Type B pancreatic cell (in vitro differentiated cells): Measurements from ENCODE around the gene TLDC2. TPM values are rescaled to one million over a fixed set of nuclear protein-coding genes. Genes with fewer than 3 reads are reported as not detected.

ENCODE experiments used
- DNase-seq: peaks from one replicate; pipeline ENCODE4 v3.0.0; 2021; ENCODE audit warnings: mixed read lengths; ENCODE audit not compliant: unreplicated experiment; ENCODE audit errors: extremely low spot score
- H3K27ac Mint-ChIP-seq: 2 replicates; pipeline ENCODE4 v1.8.0; 2021; ENCODE audit warnings: mild to moderate bottlenecking, mixed read lengths
- H3K27me3 Mint-ChIP-seq: 2 replicates; pipeline ENCODE4 v1.8.0; 2021; ENCODE audit warnings: mixed read lengths
- H3K36me3 Mint-ChIP-seq: 2 replicates; pipeline ENCODE4 v1.8.0; 2021; ENCODE audit warnings: mixed read lengths
- H3K4me1 Mint-ChIP-seq: one replicate; pipeline ENCODE4 v1.8.0; 2021; ENCODE audit warnings: mixed read lengths; ENCODE audit not compliant: unreplicated experiment
- H3K4me3 Mint-ChIP-seq: 2 replicates; pipeline ENCODE4 v1.8.0; 2021; ENCODE audit warnings: mild to moderate bottlenecking, mixed read lengths
- H3K9me3 Mint-ChIP-seq: 2 replicates; pipeline ENCODE4 v1.8.0; 2021; ENCODE audit warnings: mixed read lengths
- CTCF ChIP-seq: fragments of 200-600 bp; sonication (generic); conservative IDR thresholded peaks from 2 replicates; pipeline ENCODE4 v1.5.0; 2021; ENCODE audit warnings: antibody characterized with exemption, mild to moderate bottlenecking
- total RNA-seq: library from RNA; stranded (reverse); gene quantifications from 2 replicates; pipeline ENCODE4 v1.2.1, GENCODE V29; 2021; ENCODE audit warnings: low replicate concordance

The TLDC2 gene
- total RNA-seq, 1 donor from 2014 or later = 0.75 TPM

DNA sequence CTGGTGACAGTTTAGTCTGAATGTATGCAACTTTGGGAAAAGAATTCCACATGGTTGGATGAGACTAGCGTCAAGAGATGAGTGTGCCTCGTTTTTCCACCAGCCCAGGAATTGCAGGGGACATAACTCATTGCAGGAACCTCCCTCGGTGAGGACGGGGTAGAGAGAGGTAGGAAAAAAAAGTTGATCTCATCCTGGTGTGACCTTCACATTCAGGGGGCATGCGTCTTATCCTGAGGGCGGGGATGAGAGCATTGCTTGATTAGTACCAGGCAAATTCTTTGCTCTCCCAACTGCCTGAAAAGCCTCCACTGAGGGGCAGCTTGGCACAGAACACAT, 11.8 kb downstream of the TLDC2 start:
- no peak overlapping the region for H3K27ac Mint-ChIP-seq
- no peaks in the 10 kb centered on the region for H3K36me3 Mint-ChIP-seq
- no peak for TF ChIP-seq CTCF
- H3K27me3 Mint-ChIP-seq = no peaks in the 10 kb centered on the region
- DNase-seq = no peak
- H3K4me1 Mint-ChIP-seq = peaks cover 20% of the 10 kb centered on the region
- no peaks in the 10 kb centered on the region for H3K9me3 Mint-ChIP-seq
- no peak overlapping the region for H3K4me3 Mint-ChIP-seq

GRCh38 chr20:36888880-36889516, 13.1 kb downstream of the TLDC2 start:
- TF ChIP-seq CTCF = no peak
- H3K9me3 Mint-ChIP-seq = no peaks in the 10 kb centered on the region
- H3K4me1 Mint-ChIP-seq = peaks cover 20% of the 10 kb centered on the region
- H3K27me3 Mint-ChIP-seq = no peaks in the 10 kb centered on the region
- H3K4me3 Mint-ChIP-seq = no peak overlapping the region
- H3K36me3 Mint-ChIP-seq = no peaks in the 10 kb centered on the region
- no peak overlapping the region for H3K27ac Mint-ChIP-seq
- no peak for DNase-seq

DNA sequence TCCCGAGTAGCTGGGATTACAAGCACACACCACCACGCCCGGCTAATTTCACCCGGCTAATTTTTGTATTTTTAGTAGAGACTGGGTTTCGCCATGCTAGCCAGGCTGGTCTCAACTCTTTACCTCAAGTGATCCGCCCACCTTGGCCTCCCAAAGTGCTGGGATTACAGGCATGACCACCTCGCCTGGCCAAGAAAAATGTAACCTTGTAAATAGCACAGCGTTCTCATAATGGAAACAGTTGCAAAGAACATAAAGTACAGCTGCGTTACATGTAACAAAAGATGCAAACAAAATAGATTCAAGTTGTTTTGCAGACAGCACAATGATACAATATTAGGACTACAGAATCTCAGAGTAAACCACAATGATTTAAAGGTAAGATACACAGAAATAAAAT, 14.6 kb downstream of the TLDC2 start:
- DNase-seq = no peak

DNA sequence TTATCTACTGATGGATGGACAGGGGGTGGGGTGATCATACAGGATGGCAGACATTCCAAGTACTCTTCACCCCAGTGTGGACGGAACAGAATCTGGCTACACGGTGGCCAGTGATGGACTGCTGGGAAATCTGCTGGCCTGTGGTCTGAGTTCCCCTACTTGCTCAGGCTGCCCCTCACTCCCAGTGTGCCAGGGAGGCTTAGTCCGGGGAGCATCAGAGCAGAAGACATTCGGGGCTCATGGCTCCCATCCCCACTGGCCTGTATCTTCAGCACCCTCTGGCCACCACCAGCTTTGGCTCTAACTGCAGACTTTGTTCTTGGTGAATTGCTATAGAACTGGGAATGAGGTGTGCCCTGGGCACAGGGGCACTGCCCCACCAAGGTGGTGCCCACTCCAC, 15.3 kb downstream of the TLDC2 start:
- Mint-ChIP-seq H3K4me3 (no peak overlapping the region), H3K4me1 (peaks cover 14% of the 10 kb centered on the region), H3K27me3 (no peaks in the 10 kb centered on the region)

More for the DNA sequence above, 14.6 kb downstream of the TLDC2 start:
- Mint-ChIP-seq H3K27ac (no peak overlapping the region), H3K36me3 (no peaks in the 10 kb centered on the region), H3K4me1 (peaks cover 16% of the 10 kb centered on the region), H3K9me3 (no peaks in the 10 kb centered on the region), H3K4me3 (no peak overlapping the region), H3K27me3 (no peaks in the 10 kb centered on the region)
- no peak for TF ChIP-seq CTCF

DNA sequence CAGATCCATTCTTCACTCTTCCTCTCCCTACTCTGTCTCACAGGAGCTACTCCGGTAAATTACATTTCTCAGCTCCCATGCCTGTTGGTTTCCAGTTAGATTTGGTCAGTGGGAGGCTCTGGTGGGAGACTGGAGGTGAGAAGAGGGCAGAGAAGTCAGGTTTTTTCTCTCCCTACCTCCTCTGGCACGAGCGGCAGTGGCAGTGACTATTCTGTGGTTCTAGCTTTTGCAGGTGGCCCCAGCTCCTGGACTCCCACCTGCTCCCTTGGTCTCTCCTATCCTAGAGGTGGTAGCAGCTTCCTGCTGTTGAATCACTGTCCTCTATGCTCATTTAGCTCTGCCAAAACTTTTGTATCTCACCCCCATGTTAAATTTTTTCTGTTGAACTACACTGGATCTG, 17.9 kb downstream of the TLDC2 start:
- no peaks in the 10 kb centered on the region for H3K27me3 Mint-ChIP-seq
- H3K4me3 Mint-ChIP-seq = no peak overlapping the region
- no peaks in the 10 kb centered on the region for H3K36me3 Mint-ChIP-seq
- H3K4me1 Mint-ChIP-seq = no peaks in the 10 kb centered on the region
- DNase-seq = no peak
- H3K9me3 Mint-ChIP-seq = no peaks in the 10 kb centered on the region
- no peak for TF ChIP-seq CTCF
- no peak overlapping the region for H3K27ac Mint-ChIP-seq

More for the DNA sequence above, 15.3 kb downstream of the TLDC2 start:
- no peak for DNase-seq
- TF ChIP-seq CTCF = no peak
- no peaks in the 10 kb centered on the region for H3K36me3 Mint-ChIP-seq
- no peak overlapping the region for H3K27ac Mint-ChIP-seq
- H3K9me3 Mint-ChIP-seq = no peaks in the 10 kb centered on the region

GRCh38 chr20:36895036-36895435, 19.1 kb downstream of the TLDC2 start:
- Mint-ChIP-seq H3K4me3 (no peak overlapping the region), H3K27ac (no peak overlapping the region), H3K9me3 (no peaks in the 10 kb centered on the region), H3K27me3 (no peaks in the 10 kb centered on the region), H3K36me3 (no peaks in the 10 kb centered on the region), H3K4me1 (no peaks in the 10 kb centered on the region)
- DNase-seq = no peak
- TF ChIP-seq CTCF = no peak
